ENCODE data around the gene POLA1.

Gene POLA1

GRCh38 chrX:25020391-25020904 lies 326.7 kb downstream of the POLA1 start:
- Histone ChIP-seq H3K4me3 (ENCODE audit: low read length in 2 of 2) (peak overlapping the region in 1 of 2 donors; percentile 65), H3K4me1 (ENCODE audit: control insufficient read depth in 2 of 2, insufficient read depth in 1 of 2, low read depth in 1 of 2, low read length in 2 of 2) (peaks cover 0 to 2% of the 10 kb centered on the region in 2 donors), H3K18ac (ENCODE audit: low read length) (no peak overlapping the region), H2BK5ac (ENCODE audit: low read length) (no peak overlapping the region), H2BK15ac (ENCODE audit: low read length) (no peak overlapping the region), H2BK12ac (ENCODE audit: low read length) (no peak overlapping the region), H3K23ac (ENCODE audit: low read depth, low read length, poor library complexity) (no peak overlapping the region), H3K4ac (ENCODE audit: low read length) (no peak overlapping the region), H3K36me3 (replicated peaks in 1 of 2; ENCODE audit: control insufficient read depth in 2 of 2, insufficient read depth in 2 of 2, low read length in 2 of 2) (no peaks in the 10 kb centered on the region), H4K8ac (ENCODE audit: low read depth, low read length) (no peak overlapping the region), H4K91ac (ENCODE audit: low read depth, low read length, poor library complexity) (no peak overlapping the region), H3K9ac (ENCODE audit: low read depth, low read length, poor library complexity) (no peak overlapping the region), H2BK120ac (ENCODE audit: low read depth, low read length) (no peak overlapping the region), H3K9me3 (replicated peaks in 1 of 2; ENCODE audit: control insufficient read depth in 2 of 2, insufficient read depth in 1 of 2, low read depth in 1 of 2, low read length in 2 of 2) (peaks cover 0 to under 1% of the 10 kb centered on the region in 2 donors), H3K4me2 (ENCODE audit: insufficient read depth, low read length, poor library complexity, severe bottlenecking) (peak overlapping the region; percentile 49), H2AFZ (ENCODE audit: low read length) (peak overlapping the region; percentile 72), H3K27ac (replicated peaks; ENCODE audit: low read length) (no peak overlapping the region), H2AK5ac (ENCODE audit: low read depth, low read length) (no peak overlapping the region), H3K27me3 (ENCODE audit: control insufficient read depth in 3 of 3, insufficient read depth in 3 of 3, low read depth in 1 of 3, low read length in 3 of 3) (peaks cover 2 to 97% (median 67%) of the 10 kb centered on the region in 3 experiments), H3K79me1 (ENCODE audit: low read depth, low read length) (no peaks in the 10 kb centered on the region), H3K14ac (ENCODE audit: low read length) (no peak overlapping the region)
- DNase-seq (ENCODE audit: low spot score) = no peak
- WGBS, 2 donors (ENCODE audit: extremely low coverage in 2 of 2, insufficient read length in 2 of 2, insufficient replicate concordance in 1 of 2) = no CpG with 5 or more reads among the region's 27 CpGs

DNA sequence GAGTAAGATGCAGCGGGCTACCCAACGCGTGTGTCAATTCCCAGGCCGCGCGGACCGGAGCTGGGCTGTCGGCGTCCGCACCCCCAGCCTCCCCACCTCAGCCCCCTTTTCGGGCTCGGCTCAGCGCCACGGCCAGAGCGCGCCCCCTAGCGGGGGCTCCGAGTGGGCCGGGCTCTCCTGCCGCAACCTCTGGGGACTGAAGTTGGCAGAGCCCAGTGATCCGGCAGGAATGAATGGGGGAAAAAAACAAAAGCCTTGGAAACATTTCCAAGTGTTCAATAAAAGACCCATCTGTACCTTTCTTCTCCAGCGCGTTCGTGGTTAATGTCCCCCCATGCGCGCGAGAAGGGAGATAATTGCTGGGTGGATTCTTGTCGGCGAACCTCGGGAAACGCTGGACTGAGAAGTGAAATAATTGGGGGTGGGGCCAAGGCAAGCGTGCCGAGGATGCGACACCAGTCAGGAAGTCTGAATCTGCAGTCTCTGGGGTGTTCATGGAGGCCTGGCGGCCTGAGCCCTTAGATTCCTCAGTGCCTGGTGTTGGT lies 327.3 kb downstream of the POLA1 start:
- H2AFZ ChIP-seq (ENCODE audit: low read length) = peak overlapping the region; percentile 72
- WGBS, 2 donors (ENCODE audit: extremely low coverage in 2 of 2, insufficient read length in 2 of 2, insufficient replicate concordance in 1 of 2) = no CpG with 5 or more reads among the region's 35 CpGs
- peak overlapping the region in 1 of 2 donors; percentile 65 for H3K4me3 ChIP-seq (ENCODE audit: low read length in 2 of 2)
- peaks cover 0 to 99% (median 64%) of the 10 kb centered on the region in 3 experiments for H3K27me3 ChIP-seq (ENCODE audit: control insufficient read depth in 3 of 3, insufficient read depth in 3 of 3, low read depth in 1 of 3, low read length in 3 of 3)
- no peak overlapping the region for H3K18ac ChIP-seq (ENCODE audit: low read length)
- H2AK5ac ChIP-seq (ENCODE audit: low read depth, low read length) = no peak overlapping the region
- H4K8ac ChIP-seq (ENCODE audit: low read depth, low read length) = no peak overlapping the region
- H3K9me3 ChIP-seq (replicated peaks in 1 of 2; ENCODE audit: control insufficient read depth in 2 of 2, insufficient read depth in 1 of 2, low read depth in 1 of 2, low read length in 2 of 2) = no peaks in the 10 kb centered on the region
- H3K4me1 ChIP-seq (ENCODE audit: control insufficient read depth in 2 of 2, insufficient read depth in 1 of 2, low read depth in 1 of 2, low read length in 2 of 2) = peaks cover 0 to 2% of the 10 kb centered on the region in 2 donors
- no peaks in the 10 kb centered on the region for H3K79me1 ChIP-seq (ENCODE audit: low read depth, low read length)
- H2BK120ac ChIP-seq (ENCODE audit: low read depth, low read length) = no peak overlapping the region
- no peak overlapping the region for H4K91ac ChIP-seq (ENCODE audit: low read depth, low read length, poor library complexity)
- H2BK5ac ChIP-seq (ENCODE audit: low read length) = no peak overlapping the region
- H2BK12ac ChIP-seq (ENCODE audit: low read length) = no peak overlapping the region
- H3K4me2 ChIP-seq (ENCODE audit: insufficient read depth, low read length, poor library complexity, severe bottlenecking) = peak overlapping the region; percentile 49
- H3K36me3 ChIP-seq (replicated peaks in 1 of 2; ENCODE audit: control insufficient read depth in 2 of 2, insufficient read depth in 2 of 2, low read length in 2 of 2) = no peaks in the 10 kb centered on the region
- no peak overlapping the region for H3K9ac ChIP-seq (ENCODE audit: low read depth, low read length, poor library complexity)
- no peak overlapping the region for H3K14ac ChIP-seq (ENCODE audit: low read length)
- H2BK15ac ChIP-seq (ENCODE audit: low read length) = no peak overlapping the region
- no peak for DNase-seq (ENCODE audit: low spot score)
- no peak overlapping the region for H3K23ac ChIP-seq (ENCODE audit: low read depth, low read length, poor library complexity)
- H3K27ac ChIP-seq (replicated peaks; ENCODE audit: low read length) = no peak overlapping the region
- H3K4ac ChIP-seq (ENCODE audit: low read length) = no peak overlapping the region

DNA sequence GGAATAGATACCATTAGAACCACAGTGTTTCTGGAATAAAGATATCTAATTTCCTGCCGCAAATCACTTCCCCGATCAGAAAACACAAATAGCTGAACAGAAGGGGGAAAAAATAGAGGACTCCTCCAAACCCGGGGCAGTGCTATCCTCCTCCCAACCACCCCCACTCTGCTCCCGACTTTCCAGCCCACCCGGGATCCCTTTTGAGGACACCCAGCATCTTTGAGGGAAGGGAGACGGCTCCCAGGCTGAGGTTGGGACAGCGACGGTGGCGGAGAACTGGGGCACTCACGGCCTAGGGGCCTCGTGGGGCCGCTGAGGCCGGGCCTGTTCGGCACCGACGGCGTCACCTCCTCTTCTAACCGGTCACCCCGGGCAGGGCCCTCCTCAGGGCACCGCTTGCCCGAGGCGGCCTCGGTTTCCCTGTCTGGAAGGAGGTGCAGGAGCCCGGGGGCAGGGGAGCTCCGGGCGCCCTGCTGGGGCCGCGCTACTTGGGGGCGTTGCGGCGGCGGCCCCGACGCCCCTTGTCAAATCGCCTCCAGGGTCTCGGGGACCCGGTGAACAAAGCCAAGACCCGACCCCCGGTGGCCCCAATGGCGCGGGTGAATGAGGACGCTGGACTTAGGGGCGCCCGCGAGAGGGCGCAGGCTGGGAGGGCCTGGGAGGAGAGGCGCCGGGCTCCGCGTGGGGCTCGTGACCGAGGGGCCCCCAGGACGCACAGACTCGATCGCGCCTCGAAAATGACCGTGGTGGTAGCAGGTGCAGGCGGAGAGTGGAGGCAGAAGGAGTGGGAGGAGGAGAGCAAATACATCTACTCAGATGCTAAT lies 329.0 kb downstream of the POLA1 start:
- peaks cover 0 to 93% (median 47%) of the 10 kb centered on the region in 3 experiments for H3K27me3 ChIP-seq (ENCODE audit: control insufficient read depth in 3 of 3, insufficient read depth in 3 of 3, low read depth in 1 of 3, low read length in 3 of 3)
- no peak overlapping the region for H3K9ac ChIP-seq (ENCODE audit: low read depth, low read length, poor library complexity)
- no peak overlapping the region for H3K4ac ChIP-seq (ENCODE audit: low read length)
- H2BK5ac ChIP-seq (ENCODE audit: low read length) = no peak overlapping the region
- H3K23ac ChIP-seq (ENCODE audit: low read depth, low read length, poor library complexity) = no peak overlapping the region
- H4K8ac ChIP-seq (ENCODE audit: low read depth, low read length) = peak overlapping the region; percentile 43
- H3K36me3 ChIP-seq (replicated peaks in 1 of 2; ENCODE audit: control insufficient read depth in 2 of 2, insufficient read depth in 2 of 2, low read length in 2 of 2) = no peaks in the 10 kb centered on the region
- peaks cover 0 to 6% of the 10 kb centered on the region in 2 donors for H3K4me1 ChIP-seq (ENCODE audit: control insufficient read depth in 2 of 2, insufficient read depth in 1 of 2, low read depth in 1 of 2, low read length in 2 of 2)
- peak overlapping the region; percentile 34 for H2AFZ ChIP-seq (ENCODE audit: low read length)
- no peak overlapping the region for H3K27ac ChIP-seq (replicated peaks; ENCODE audit: low read length)
- no peak overlapping the region for H3K18ac ChIP-seq (ENCODE audit: low read length)
- no peak overlapping the region for H3K14ac ChIP-seq (ENCODE audit: low read length)
- H2AK5ac ChIP-seq (ENCODE audit: low read depth, low read length) = no peak overlapping the region
- H2BK120ac ChIP-seq (ENCODE audit: low read depth, low read length) = no peak overlapping the region
- H3K4me2 ChIP-seq (ENCODE audit: insufficient read depth, low read length, poor library complexity, severe bottlenecking) = peak overlapping the region; percentile 57
- H4K91ac ChIP-seq (ENCODE audit: low read depth, low read length, poor library complexity) = no peak overlapping the region
- H3K9me3 ChIP-seq (replicated peaks in 1 of 2; ENCODE audit: control insufficient read depth in 2 of 2, insufficient read depth in 1 of 2, low read depth in 1 of 2, low read length in 2 of 2) = no peaks in the 10 kb centered on the region
- no peak overlapping the region for H2BK15ac ChIP-seq (ENCODE audit: low read length)
- no peak overlapping the region for H2BK12ac ChIP-seq (ENCODE audit: low read length)
- no CpG with 5 or more reads among the region's 59 CpGs for WGBS, 2 donors (ENCODE audit: extremely low coverage in 2 of 2, insufficient read length in 2 of 2, insufficient replicate concordance in 1 of 2)
- no peak for DNase-seq (ENCODE audit: low spot score)
- H3K79me1 ChIP-seq (ENCODE audit: low read depth, low read length) = no peaks in the 10 kb centered on the region
- no peak overlapping the region for H3K4me3 ChIP-seq (ENCODE audit: low read length in 2 of 2)

DNA sequence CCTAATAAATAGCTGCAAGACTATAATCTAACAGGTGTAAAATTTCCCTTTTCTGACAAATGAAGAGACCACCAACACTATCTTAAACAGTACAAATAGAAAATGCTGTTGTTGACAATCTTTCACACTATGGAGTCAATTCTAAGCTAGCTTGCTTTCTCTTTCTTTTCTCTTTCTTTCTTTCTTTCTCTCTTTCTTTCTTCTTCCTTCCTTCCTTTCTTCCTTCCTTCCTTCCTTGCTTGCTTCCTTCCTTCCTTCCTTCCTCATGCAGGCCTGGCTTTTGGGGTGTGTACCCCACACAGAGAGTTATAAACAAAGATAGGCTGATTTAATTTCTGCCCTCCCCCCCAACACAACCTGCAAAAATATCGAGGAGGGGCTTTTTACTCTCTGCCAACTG lies 330.2 kb downstream of the POLA1 start:
- Histone ChIP-seq H2BK12ac (ENCODE audit: low read length) (no peak overlapping the region), H3K27ac (replicated peaks; ENCODE audit: low read length) (no peak overlapping the region), H3K27me3 (ENCODE audit: control insufficient read depth in 3 of 3, insufficient read depth in 3 of 3, low read depth in 1 of 3, low read length in 3 of 3) (peaks cover 0 to 82% (median 38%) of the 10 kb centered on the region in 3 experiments)

More for the DNA sequence above, 330.2 kb downstream of the POLA1 start:
- Histone ChIP-seq H4K8ac (ENCODE audit: low read depth, low read length) (no peak overlapping the region), H2BK120ac (ENCODE audit: low read depth, low read length) (no peak overlapping the region), H3K4ac (ENCODE audit: low read length) (no peak overlapping the region), H3K4me2 (ENCODE audit: insufficient read depth, low read length, poor library complexity, severe bottlenecking) (no peak overlapping the region), H3K36me3 (replicated peaks in 1 of 2; ENCODE audit: control insufficient read depth in 2 of 2, insufficient read depth in 2 of 2, low read length in 2 of 2) (no peaks in the 10 kb centered on the region), H3K4me3 (ENCODE audit: low read length in 2 of 2) (no peak overlapping the region), H3K9ac (ENCODE audit: low read depth, low read length, poor library complexity) (no peak overlapping the region), H4K91ac (ENCODE audit: low read depth, low read length, poor library complexity) (no peak overlapping the region), H3K18ac (ENCODE audit: low read length) (no peak overlapping the region), H2AK5ac (ENCODE audit: low read depth, low read length) (no peak overlapping the region), H2BK15ac (ENCODE audit: low read length) (no peak overlapping the region), H2BK5ac (ENCODE audit: low read length) (no peak overlapping the region), H2AFZ (ENCODE audit: low read length) (no peak overlapping the region), H3K4me1 (ENCODE audit: control insufficient read depth in 2 of 2, insufficient read depth in 1 of 2, low read depth in 1 of 2, low read length in 2 of 2) (peaks cover 0 to 6% of the 10 kb centered on the region in 2 donors), H3K14ac (ENCODE audit: low read length) (no peak overlapping the region), H3K23ac (ENCODE audit: low read depth, low read length, poor library complexity) (no peak overlapping the region), H3K79me1 (ENCODE audit: low read depth, low read length) (no peaks in the 10 kb centered on the region), H3K9me3 (replicated peaks in 1 of 2; ENCODE audit: control insufficient read depth in 2 of 2, insufficient read depth in 1 of 2, low read depth in 1 of 2, low read length in 2 of 2) (no peaks in the 10 kb centered on the region)
- no CpG with 5 or more reads among the region's 1 CpG for WGBS, 2 donors (ENCODE audit: extremely low coverage in 2 of 2, insufficient read length in 2 of 2, insufficient replicate concordance in 1 of 2)
- DNase-seq (ENCODE audit: low spot score) = no peak

Measured in neuronal stem cell (in vitro differentiated cells).